ENCODE measurements around the gene SPEM2. TPM values are rescaled to one million over a fixed set of nuclear protein-coding genes. Genes with fewer than 3 reads are reported as not detected.

SPEM2 gene
- total and polyA plus RNA-seq, 2 of the 8 experiments (the other 6 are each of a cell fraction or from before 2014, with no cell fraction given) = 0.03 TPM; not detected in 1

- TF ChIP-seq SP1 (IDR thresholded peaks at IDR 0.05; ENCODE audit: low read depth, low read length) = no peak
Measured at GRCh38 chr17:7396147-7396546, 29.3 kb upstream of the SPEM2 start (continued).

Data from H1 (cell line).